HepG2 (cell line): ENCODE results near the gene SGSH. TPM values are rescaled to one million over a fixed set of nuclear protein-coding genes. Genes with fewer than 3 reads are reported as not detected.

Experiments
- ATF4 ChIP-seq, 2 experiments: fragments of 450-650 bp in 1 of 2; sonication (generic) in 1 of 2; formaldehyde crosslinking; IDR thresholded peaks; 2 replicates each; pipeline versions ENCODE4 v1.5.0 to v1.8.0; 2020 to 2022; ENCODE audit warnings: mild to moderate bottlenecking in 1 of 2, missing genetic modification reagents in 1 of 2
- ATM ChIP-seq: fragments of 450-650 bp; IDR thresholded peaks from 2 replicates; pipeline ENCODE4 v1.7.1; 2017; ENCODE audit warnings: mild to moderate bottlenecking, borderline replicate concordance
- ATRX ChIP-seq: sonication (generic); formaldehyde crosslinking; IDR thresholded peaks from 2 replicates; pipeline ENCODE4 v1.4.0; 2020; ENCODE audit warnings: missing genetic modification reagents, borderline replicate concordance
- BATF2 ChIP-seq: sonication (generic); formaldehyde crosslinking; IDR thresholded peaks from 2 replicates; pipeline ENCODE4 v1.8.0; 2022; ENCODE audit warnings: mild to moderate bottlenecking, missing genetic modification reagents, moderate library complexity
- E2F1 ChIP-seq: sonication (generic); formaldehyde crosslinking; IDR thresholded peaks from 2 replicates; pipeline ENCODE4 v1.5.0; 2020; ENCODE audit warnings: missing genetic modification reagents
- ESRRA ChIP-seq: sonication (generic); formaldehyde crosslinking; IDR thresholded peaks from 2 replicates; pipeline ENCODE4 v1.5.1; 2020; ENCODE audit warnings: mild to moderate bottlenecking, low read depth, missing genetic modification reagents
- RAD21 ChIP-seq: fragments of 450-650 bp; formaldehyde crosslinking; IDR thresholded peaks from 2 replicates; pipeline ENCODE4 v1.5.0; 2020; ENCODE audit warnings: mild to moderate bottlenecking
- SALL1 ChIP-seq: sonication (generic); formaldehyde crosslinking; IDR thresholded peaks from 2 replicates; pipeline ENCODE4 v1.8.0; 2022; ENCODE audit warnings: mild to moderate bottlenecking, missing genetic modification reagents
- ZNF232 ChIP-seq: sonication (generic); formaldehyde crosslinking; IDR thresholded peaks from 2 replicates; pipeline ENCODE4 v1.4.0; 2020; ENCODE audit warnings: missing genetic modification reagents, borderline replicate concordance
- ZNF260 ChIP-seq: sonication (generic); formaldehyde crosslinking; IDR thresholded peaks from 2 replicates; pipeline ENCODE4 v1.4.0; 2020; ENCODE audit warnings: missing genetic modification reagents, low read depth, mild to moderate bottlenecking, borderline replicate concordance
- ZNF318 ChIP-seq: sonication (generic); formaldehyde crosslinking; IDR thresholded peaks from 2 replicates; pipeline ENCODE4 v1.4.0; 2020; ENCODE audit warnings: mild to moderate bottlenecking, missing genetic modification reagents
- ZNF781 ChIP-seq: sonication (generic); formaldehyde crosslinking; IDR thresholded peaks from 2 replicates; pipeline ENCODE4 v1.5.1; 2020; ENCODE audit warnings: borderline replicate concordance, mild to moderate bottlenecking, missing genetic modification reagents; ENCODE audit errors: not compliant biosample characterization
- ZNF782 ChIP-seq: sonication (generic); formaldehyde crosslinking; IDR thresholded peaks from 2 replicates; pipeline ENCODE4 v1.4.0; 2020; ENCODE audit warnings: missing genetic modification reagents, mild to moderate bottlenecking, borderline replicate concordance
- ZSCAN29 ChIP-seq: sonication (generic); formaldehyde crosslinking; conservative IDR thresholded peaks from 2 replicates; pipeline ENCODE4 v1.4.0; 2020; ENCODE audit warnings: mild to moderate bottlenecking, missing genetic modification reagents
- polyA plus RNA-seq, 8 experiments: library from polyadenylated mRNA; depleted of rRNA in 3 of 8; stranded (reverse) in 7 of 8; unstranded in 1 of 8; fragments of >200 nt; fragmentation: Illumina TruSeq in 4 of 8; extraction: Trizol in 4 of 8; gene quantifications; 2 replicates each; pipeline versions ENCODE4 v1.2.1 to v1.2.3, GENCODE V29; 2011 to 2016; ENCODE audit warnings: low read depth in 4 of 8, missing spikeins in 1 of 8, mixed read lengths in 1 of 8; ENCODE audit not compliant: insufficient read depth in 1 of 8
- total RNA-seq, 5 experiments: library from RNA; depleted of rRNA; stranded (reverse); fragments of >200 nt; fragmentation: Illumina TruSeq; extraction: Trizol; gene quantifications; 2 replicates each; pipeline ENCODE4 v1.2.3, GENCODE V29; 2016; ENCODE audit warnings: low read depth in 1 of 5
- TF ChIP-seq, protein P1 (sequence below): sonication (generic); formaldehyde crosslinking; IDR thresholded peaks from 2 replicates; pipeline ENCODE4 v1.4.0; 2020; ENCODE audit warnings: missing genetic modification reagents

The SGSH gene
- total and polyA plus RNA-seq, 2 of the 13 experiments (the other 11 are each of a cell fraction or from before 2014, with no cell fraction given) = 12.2 to 17.6 TPM

- TF ChIP-seq ATF4 (CRISPR knock-in tag; IDR thresholded peaks at IDR 0.05) (peak in 1 of 2 experiments; percentile 47; a peak in 1 of 4 replicates), ATRX (CRISPR knock-in tag) (no peak), BATF2 (CRISPR knock-in tag) (peak; percentile 40; the same call in 1 of the 2 replicates), E2F1 (CRISPR knock-in tag) (peak; percentile 59; the same call in 1 of the 2 replicates), ESRRA (CRISPR knock-in tag) (0 out of 2 replicates have a peak, but pooled peaks have one; percentile 37), ZNF318 (CRISPR knock-in tag) (peak; percentile 49; the same call in 1 of the 2 replicates), ZSCAN29 (CRISPR knock-in tag) (no peak), ATM (no peak), ZNF781 (CRISPR knock-in tag) (no peak), ZNF782 (CRISPR knock-in tag) (peak; percentile 32; the same call in 1 of the 2 replicates), RAD21 (CRISPR knock-in tag) (peak; percentile 70), ZNF232 (CRISPR knock-in tag) (no peak), ZNF260 (CRISPR knock-in tag) (no peak), SALL1 (peak; percentile 66; the same call in 1 of the 2 replicates)
- TF ChIP-seq, protein P1, sequence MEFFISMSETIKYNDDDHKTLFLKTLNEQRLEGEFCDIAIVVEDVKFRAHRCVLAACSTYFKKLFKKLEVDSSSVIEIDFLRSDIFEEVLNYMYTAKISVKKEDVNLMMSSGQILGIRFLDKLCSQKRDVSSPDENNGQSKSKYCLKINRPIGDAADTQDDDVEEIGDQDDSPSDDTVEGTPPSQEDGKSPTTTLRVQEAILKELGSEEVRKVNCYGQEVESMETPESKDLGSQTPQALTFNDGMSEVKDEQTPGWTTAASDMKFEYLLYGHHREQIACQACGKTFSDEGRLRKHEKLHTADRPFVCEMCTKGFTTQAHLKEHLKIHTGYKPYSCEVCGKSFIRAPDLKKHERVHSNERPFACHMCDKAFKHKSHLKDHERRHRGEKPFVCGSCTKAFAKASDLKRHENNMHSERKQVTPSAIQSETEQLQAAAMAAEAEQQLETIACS (CRISPR knock-in tag) = no peak; the same call in 1 of the 2 replicates
These were observed 40.0 kb upstream of the SGSH start (continued) for GRCh38 chr17:80260069-80260535.
